Fibroblast of skin of abdomen (primary cell): ENCODE data around the gene POLR2L.

Source experiments
- DNase-seq: peaks from one replicate; pipeline ENCODE4 v3.0.0-alpha.2; 2013

The POLR2L gene

GRCh38 chr11:853682-854448 lies 11.5 kb upstream of the POLR2L start:
- DNase-seq, result no peak

- no peak for DNase-seq
Measured at GRCh38 chr11:852762-853161, 10.4 kb upstream of the POLR2L start.

GRCh38 chr11:850775-851763 lies 8.7 kb upstream of the POLR2L start:
- no peak for DNase-seq

- no peak for DNase-seq
Measured at GRCh38 chr11:849951-850774, 7.8 kb upstream of the POLR2L start.

GRCh38 chr11:849104-849824 lies 6.9 kb upstream of the POLR2L start:
- no peak for DNase-seq

- DNase-seq, result peak; percentile 31
Measured at GRCh38 chr11:848380-848931, 6.1 kb upstream of the POLR2L start.

GRCh38 chr11:847876-848275 lies 5.5 kb upstream of the POLR2L start:
- DNase-seq, result no peak

- DNase-seq, result peak; percentile 33
Measured at GRCh38 chr11:846496-847098, 4.3 kb upstream of the POLR2L start.

GRCh38 chr11:845872-846495 lies 3.7 kb upstream of the POLR2L start:
- peak; percentile 43 for DNase-seq

- peak; percentile 89 for DNase-seq
Measured at GRCh38 chr11:844693-845644, 2.6 kb upstream of the POLR2L start.

GRCh38 chr11:843818-844692 lies 1.7 kb upstream of the POLR2L start:
- DNase-seq, result peak; percentile 96

- no peak for DNase-seq
Measured at GRCh38 chr11:843086-843734, 881 bp upstream of the POLR2L start.

GRCh38 chr11:841981-842369 lies 354 bp downstream of the POLR2L start:
- no peak for DNase-seq

- DNase-seq, result no peak
Measured at GRCh38 chr11:839875-840617, 2.3 kb downstream of the POLR2L start.

- no peak for DNase-seq
Measured at GRCh38 chr11:839280-839623, 3.1 kb downstream of the POLR2L start.

- no peak for DNase-seq
Measured at GRCh38 chr11:838441-839279, 3.7 kb downstream of the POLR2L start.

GRCh38 chr11:837990-838307 lies 4.4 kb downstream of the POLR2L start:
- no peak for DNase-seq
